Esophagus muscularis mucosa (tissue), 4 donors: ENCODE data around the gene RRP8.

ENCODE experiments used
- CTCF ChIP-seq, 3 experiments: fragments of 200-600 bp in 2 of 3; fragments of 450-650 bp in 1 of 3; sonication (generic) in 2 of 3; IDR thresholded peaks; one replicate each; pipeline ENCODE4 v1.5.1; 2017 to 2019; ENCODE audit warnings: antibody characterized with exemption in 3 of 3, mild to moderate bottlenecking in 2 of 3, moderate library complexity in 1 of 3
- EP300 ChIP-seq: sonication (generic); formaldehyde crosslinking; IDR thresholded peaks from one replicate; pipeline ENCODE4 v1.6.1; 2017; ENCODE audit warnings: antibody characterized with exemption
- POLR2A ChIP-seq: fragments of 450-650 bp; IDR thresholded peaks from one replicate; pipeline ENCODE4 v1.6.1; 2017; ENCODE audit warnings: antibody characterized with exemption, moderate library complexity, mild to moderate bottlenecking, low read depth
- POLR2AphosphoS5 ChIP-seq, 2 donors: sonication (generic); formaldehyde crosslinking; IDR thresholded peaks; one replicate each; pipeline ENCODE4 v1.6.1; 2017; ENCODE audit warnings: antibody characterized with exemption in 2 of 2

- TF ChIP-seq POLR2A (no peak), CTCF (IDR thresholded peaks at IDR 0.05) (no peak), EP300 (no peak), POLR2AphosphoS5 (IDR thresholded peaks at IDR 0.05) (no peak)
These were observed 27.3 kb upstream of the RRP8 start for GRCh38 chr11:6630632-6631291.
